HG03558 (cell line): ENCODE measurements around the gene HS6ST1.
"Not testable (repeated sequence)": the region's sequence is repeated elsewhere in the genome, so short reads cannot be mapped to it uniquely, and the experiment has no call there.

ENCODE experiments used
- ATAC-seq: cut with Tn5 transposase; IDR thresholded peaks from one replicate; pipeline ENCODE4 v1.9.1; 2021; ENCODE audit warnings: moderate number of reproducible peaks; ENCODE audit not compliant: unreplicated experiment; ENCODE audit errors: extremely low read depth

The HS6ST1 gene

DNA sequence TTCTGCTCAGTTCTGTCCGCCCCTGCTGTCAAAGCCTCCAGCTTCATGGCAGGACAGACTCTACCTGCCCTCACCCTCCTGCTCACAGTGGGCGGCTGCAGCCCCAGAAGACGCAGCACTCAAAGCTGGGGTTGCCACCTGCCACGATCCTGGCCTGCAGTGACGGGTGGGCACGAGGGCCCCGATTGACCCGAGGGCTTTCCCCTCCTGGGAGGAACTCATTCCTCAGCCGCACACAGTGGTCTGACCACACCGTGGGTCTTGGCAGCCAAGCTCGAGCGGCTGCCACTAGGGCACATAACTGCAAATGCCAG is 47.1 kb downstream of the HS6ST1 start:
- no peak for ATAC-seq

DNA sequence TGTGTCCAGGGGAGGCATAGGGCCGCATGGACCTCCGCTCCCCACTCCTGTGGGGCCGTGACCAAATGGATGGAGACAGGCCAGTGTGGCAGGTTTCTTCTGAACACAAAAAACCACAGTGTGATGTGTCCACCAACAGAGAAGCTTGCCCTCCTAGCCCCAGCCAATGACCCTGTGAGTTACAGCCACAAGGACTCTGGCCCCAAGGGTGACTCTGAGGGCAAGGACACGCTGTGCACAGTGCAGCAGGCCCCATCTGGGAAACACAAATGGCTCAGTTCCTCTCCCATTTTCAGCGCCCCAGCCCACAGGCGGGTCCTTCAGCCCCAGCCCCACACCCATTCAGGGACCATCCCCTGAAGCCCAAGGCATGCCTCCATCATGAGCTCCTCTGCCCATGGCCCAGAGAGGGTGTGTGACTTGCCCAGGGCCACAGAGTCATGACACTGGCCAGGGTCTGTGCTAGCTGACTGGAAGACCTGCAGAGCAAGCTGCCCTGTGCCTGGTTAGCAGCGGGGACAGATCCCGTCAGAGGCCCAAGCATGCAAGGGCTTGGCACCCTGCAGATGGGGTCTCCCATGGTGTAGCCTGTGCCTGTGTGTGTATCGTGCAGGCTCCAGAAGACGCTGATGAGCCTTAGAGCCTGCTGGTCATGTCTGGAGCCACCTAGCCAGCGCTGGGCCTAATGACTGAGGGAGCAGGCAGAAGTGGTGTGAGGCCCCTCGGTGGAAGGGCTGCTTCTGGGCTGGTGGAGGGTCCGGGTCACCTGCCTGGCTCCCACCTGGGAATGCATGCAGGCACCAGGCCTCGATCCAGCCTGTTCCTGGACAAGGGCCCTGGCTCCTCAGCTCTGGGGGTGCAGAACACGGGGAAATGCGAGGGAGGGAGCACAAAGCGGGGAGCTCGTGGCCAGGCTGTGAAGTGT is 47.7 kb downstream of the HS6ST1 start:
- ATAC-seq = no peak

GRCh38 chr2:128269990-128270671 is 48.5 kb downstream of the HS6ST1 start:
- ATAC-seq = no peak

GRCh38 chr2:128269063-128269989 is 49.3 kb downstream of the HS6ST1 start:
- ATAC-seq = no peak

- not testable (repeated sequence) for ATAC-seq
Measured at GRCh38 chr2:128268611-128269010, 50.1 kb downstream of the HS6ST1 start.

- ATAC-seq = not testable (repeated sequence)
Measured at GRCh38 chr2:128268145-128268544, 50.5 kb downstream of the HS6ST1 start.

GRCh38 chr2:128267649-128268048 is 51.0 kb downstream of the HS6ST1 start:
- not testable (repeated sequence) for ATAC-seq

GRCh38 chr2:128267197-128267596 is 51.5 kb downstream of the HS6ST1 start:
- not testable (repeated sequence) for ATAC-seq

GRCh38 chr2:128266463-128266862 is 52.2 kb downstream of the HS6ST1 start:
- not testable (repeated sequence) for ATAC-seq

GRCh38 chr2:128265608-128265993 is 53.1 kb downstream of the HS6ST1 start:
- not testable (repeated sequence) for ATAC-seq

DNA sequence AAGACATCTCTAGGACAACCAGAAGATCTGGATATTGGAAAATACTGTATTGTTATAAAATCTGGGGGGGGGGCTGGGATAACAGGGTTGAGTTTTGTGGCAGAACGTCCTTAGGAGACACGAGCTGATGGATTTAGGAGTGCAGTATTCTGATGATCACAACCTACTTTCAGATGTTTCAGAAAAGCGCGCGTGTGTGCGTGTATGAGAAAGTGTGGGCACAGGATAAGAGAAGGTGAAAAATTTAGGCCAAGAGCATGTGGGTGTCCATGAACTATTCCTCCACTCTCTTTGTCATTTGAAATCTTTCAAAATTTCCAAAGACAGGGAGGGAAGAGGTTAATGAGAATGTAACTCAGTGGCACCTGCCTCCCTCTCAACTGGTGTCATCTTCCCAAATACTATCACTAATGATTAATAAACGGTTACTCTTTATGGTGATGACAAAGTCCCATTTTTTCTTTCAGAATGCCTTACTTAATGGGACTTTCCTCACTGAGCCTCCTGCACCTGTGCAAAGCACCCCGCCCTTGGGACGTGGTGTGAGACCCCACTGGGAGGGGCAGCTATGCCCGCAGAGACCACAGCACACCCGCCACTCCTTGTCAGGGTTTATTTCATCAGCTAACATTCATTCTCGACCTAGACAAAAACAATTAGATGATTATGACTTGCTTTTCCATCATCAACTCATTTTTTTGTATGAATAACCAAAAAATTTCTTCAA is 53.6 kb downstream of the HS6ST1 start:
- ATAC-seq = no peak

DNA sequence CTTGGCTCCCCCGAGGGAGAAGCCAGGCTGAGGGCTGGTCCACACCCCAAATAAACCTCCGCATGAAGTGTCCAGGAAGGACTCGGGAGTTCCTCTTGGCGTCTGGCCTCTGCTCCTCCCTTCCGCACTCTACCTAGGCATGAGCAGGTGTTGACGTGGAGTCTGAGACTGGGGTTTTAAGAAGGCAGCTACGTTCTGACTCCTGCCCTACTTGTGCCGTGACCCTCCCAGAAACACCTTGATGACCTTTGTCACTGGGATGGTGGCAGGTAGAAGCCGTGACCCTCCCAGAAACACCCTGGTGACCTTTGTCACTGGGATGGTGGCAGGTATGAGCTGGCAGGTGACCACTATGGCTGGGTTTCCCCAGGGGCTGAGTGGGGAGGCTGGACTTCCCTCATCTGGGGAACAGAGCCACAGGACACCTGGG is 54.8 kb downstream of the HS6ST1 start:
- no peak for ATAC-seq

- ATAC-seq = no peak
Measured at GRCh38 chr2:128262315-128263253, 56.1 kb downstream of the HS6ST1 start.

DNA sequence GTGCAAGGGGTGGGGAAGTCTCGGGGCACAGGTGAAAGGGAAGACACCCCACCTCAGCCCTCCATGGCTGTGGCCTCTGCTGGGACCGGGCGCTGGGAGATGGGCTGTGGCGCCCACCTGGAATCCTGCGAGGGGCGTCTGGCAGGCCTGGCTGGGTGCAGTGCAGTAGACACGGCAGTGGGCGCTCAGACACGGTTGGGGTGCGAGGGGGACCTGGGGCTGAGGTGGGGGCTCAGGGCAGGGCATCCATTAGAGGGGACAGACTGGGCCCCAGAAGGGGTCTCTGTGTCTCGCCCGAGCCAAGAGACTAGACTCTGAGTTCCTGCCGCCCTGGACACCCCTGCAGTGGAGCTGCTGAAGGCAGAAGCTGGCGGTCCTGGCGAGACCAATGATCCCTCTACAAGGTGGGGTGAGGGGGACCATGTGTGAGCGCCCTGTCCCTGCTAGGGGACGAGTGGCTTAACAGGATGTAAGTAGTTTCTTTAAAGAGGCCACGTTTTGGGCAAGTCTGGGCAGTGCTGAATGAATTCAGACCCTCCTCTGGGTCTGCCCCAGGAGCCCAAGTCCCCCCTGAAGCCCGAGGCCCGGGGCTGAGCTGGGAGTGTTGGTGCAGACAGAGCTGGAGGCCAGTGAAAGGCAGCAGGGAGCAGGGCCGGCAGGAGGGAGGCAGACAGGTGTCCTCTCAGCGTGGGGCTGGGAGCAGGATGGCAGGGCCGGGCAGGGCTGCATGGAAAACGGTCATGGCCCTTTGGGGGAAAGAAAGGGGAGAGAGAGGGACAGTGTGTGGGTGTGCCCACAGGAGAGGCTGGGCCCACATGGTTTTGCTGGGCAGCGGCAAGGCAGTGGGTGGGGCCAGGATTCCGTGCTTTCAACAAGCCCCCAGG is 57.2 kb downstream of the HS6ST1 start:
- no peak for ATAC-seq

GRCh38 chr2:128260239-128261138 is 58.2 kb downstream of the HS6ST1 start:
- no peak for ATAC-seq

GRCh38 chr2:128259585-128259984 is 59.1 kb downstream of the HS6ST1 start:
- ATAC-seq = no peak

DNA sequence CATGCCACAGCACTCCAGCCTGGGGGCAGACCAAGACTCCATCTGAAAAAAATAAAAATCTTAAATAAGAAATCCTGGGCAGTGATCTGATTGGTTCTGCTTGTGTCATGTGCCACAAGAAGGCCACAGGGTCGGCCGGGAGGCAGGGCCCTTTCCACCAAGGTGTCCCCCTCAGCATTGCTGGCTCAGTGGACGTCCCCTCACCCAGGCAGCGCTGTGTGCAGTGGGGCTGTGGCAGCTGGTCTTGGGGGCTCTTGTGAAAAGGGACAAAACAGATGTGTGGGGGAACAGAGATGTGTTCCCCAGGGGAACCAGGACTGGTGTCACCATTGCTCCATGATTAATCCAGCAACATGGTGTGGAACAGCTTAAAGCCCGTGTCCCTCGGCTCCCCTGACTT is 60.5 kb downstream of the HS6ST1 start:
- ATAC-seq = no peak
